Ishikawa (cell line): ENCODE results near the gene PTGFRN.

Experiments
- EGR1 ChIP-seq: IDR thresholded peaks from 2 replicates; pipeline ENCODE4 v1.6.1; 2012
- USF1 ChIP-seq: IDR thresholded peaks from 2 replicates; pipeline ENCODE4 v1.6.1; 2012

GRCh38 chr1:117022114-117022513 lies 112.4 kb downstream of the PTGFRN start:
- no peak for TF ChIP-seq EGR1
- no peak for TF ChIP-seq USF1
